ENCODE data around the gene CTDSP2.
"Not testable (repeated sequence)": the region's sequence is repeated elsewhere in the genome, so short reads cannot be mapped to it uniquely, and the experiment has no call there.

CTDSP2 gene

GRCh38 chr12:57881475-57881874 is 34.9 kb upstream of the CTDSP2 start:
- DNase-seq (ENCODE audit: low read depth in 2 of 2) = no peak

GRCh38 chr12:57881035-57881434 is 34.5 kb upstream of the CTDSP2 start:
- DNase-seq (ENCODE audit: low read depth in 2 of 2) = not testable (repeated sequence)

- DNase-seq (ENCODE audit: low read depth in 2 of 2) = no peak
Observed at GRCh38 chr12:57877876-57878275, 31.3 kb upstream of the CTDSP2 start.

GRCh38 chr12:57875753-57876547 is 29.4 kb upstream of the CTDSP2 start:
- DNase-seq (ENCODE audit: low read depth in 2 of 2) = no peak

- DNase-seq (ENCODE audit: low read depth in 2 of 2) = no peak
Observed at GRCh38 chr12:57874166-57875108, 27.9 kb upstream of the CTDSP2 start.

- DNase-seq (ENCODE audit: low read depth in 2 of 2) = no peak
Observed at GRCh38 chr12:57872362-57872761, 25.8 kb upstream of the CTDSP2 start.

- no peak for DNase-seq (ENCODE audit: low read depth in 2 of 2)
Observed at GRCh38 chr12:57869927-57870318, 23.4 kb upstream of the CTDSP2 start.

GRCh38 chr12:57869298-57869926 is 22.9 kb upstream of the CTDSP2 start:
- DNase-seq (ENCODE audit: low read depth in 2 of 2) = no peak

- no peak for DNase-seq (ENCODE audit: low read depth in 2 of 2)
Observed at GRCh38 chr12:57868851-57869268, 22.3 kb upstream of the CTDSP2 start.

GRCh38 chr12:57868221-57868620 is 21.7 kb upstream of the CTDSP2 start:
- no peak for DNase-seq (ENCODE audit: low read depth in 2 of 2)

GRCh38 chr12:57866308-57867019 is 19.9 kb upstream of the CTDSP2 start:
- no peak for DNase-seq (ENCODE audit: low read depth in 2 of 2)

- DNase-seq (ENCODE audit: low read depth in 2 of 2) = peak; percentile 50 to 59
Observed at GRCh38 chr12:57865084-57865751, 18.7 kb upstream of the CTDSP2 start.

GRCh38 chr12:57864442-57865083 is 18.0 kb upstream of the CTDSP2 start:
- no peak for DNase-seq (ENCODE audit: low read depth in 2 of 2)

- DNase-seq (ENCODE audit: low read depth in 2 of 2) = no peak
Observed at GRCh38 chr12:57863676-57864075, 17.1 kb upstream of the CTDSP2 start.

- DNase-seq (ENCODE audit: low read depth in 2 of 2) = no peak
Observed at GRCh38 chr12:57861967-57862366, 15.4 kb upstream of the CTDSP2 start.

GRCh38 chr12:57860883-57861282 is 14.4 kb upstream of the CTDSP2 start:
- not testable (repeated sequence) for DNase-seq (ENCODE audit: low read depth in 2 of 2)

- no peak for DNase-seq (ENCODE audit: low read depth in 2 of 2)
Observed at GRCh38 chr12:57859121-57859520, 12.6 kb upstream of the CTDSP2 start.

- not testable (repeated sequence) for DNase-seq (ENCODE audit: low read depth in 2 of 2)
Observed at GRCh38 chr12:57858123-57858522, 11.6 kb upstream of the CTDSP2 start.

- no peak for DNase-seq (ENCODE audit: low read depth in 2 of 2)
Observed at GRCh38 chr12:57854965-57855364, 8.4 kb upstream of the CTDSP2 start.

GRCh38 chr12:57853864-57854556 is 7.5 kb upstream of the CTDSP2 start:
- DNase-seq (ENCODE audit: low read depth in 2 of 2) = no peak
